ENCODE measurements around the gene CDADC1.

The CDADC1 gene

DNA sequence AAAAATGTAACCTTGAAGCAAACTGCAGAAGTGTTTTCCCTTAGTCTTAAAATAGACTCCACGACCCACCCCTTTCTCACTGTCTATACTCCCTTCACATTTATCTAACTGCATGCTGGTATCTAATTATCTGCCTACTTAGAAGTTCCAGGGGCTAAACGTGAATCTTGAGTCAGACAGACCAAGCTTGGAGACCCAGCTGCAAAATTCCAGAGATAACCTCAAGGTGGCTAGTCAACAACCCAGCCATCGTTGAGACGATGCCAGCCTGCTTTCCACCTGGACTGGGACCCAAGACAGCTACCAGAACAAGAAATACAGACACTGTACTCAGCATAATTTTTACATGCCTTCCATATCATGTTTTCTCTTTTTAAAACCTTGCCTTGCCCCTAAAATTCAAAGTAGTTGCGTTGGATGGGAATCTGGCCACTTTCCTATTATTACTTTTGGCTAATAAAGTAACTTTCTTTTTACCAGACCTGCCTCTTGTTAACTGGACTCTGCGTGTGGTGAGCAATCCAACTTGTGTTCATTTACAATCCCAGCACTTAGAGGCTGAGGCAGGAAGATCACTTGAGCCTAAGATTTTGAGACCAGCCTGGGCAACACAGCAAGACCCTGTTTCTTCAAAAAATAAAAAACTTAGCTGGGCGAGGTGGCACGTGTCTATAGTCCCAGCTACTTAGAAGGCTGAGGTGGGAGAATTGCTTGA is 82.3 kb downstream of the CDADC1 start:
- no peak for FAIRE-seq
- no peak for DNase-seq (ENCODE audit: insufficient read length, low spot score)
- no peak for TF ChIP-seq POLR2A (IDR thresholded peaks at IDR 0.05; ENCODE audit: low read depth, low read length)

- no peak for TF ChIP-seq POLR2A (IDR thresholded peaks at IDR 0.05; ENCODE audit: low read depth, low read length)
- FAIRE-seq, result no peak
- DNase-seq (ENCODE audit: insufficient read length, low spot score), result no peak
These were observed 82.8 kb downstream of the CDADC1 start for GRCh38 chr13:49330546-49330864.

DNA sequence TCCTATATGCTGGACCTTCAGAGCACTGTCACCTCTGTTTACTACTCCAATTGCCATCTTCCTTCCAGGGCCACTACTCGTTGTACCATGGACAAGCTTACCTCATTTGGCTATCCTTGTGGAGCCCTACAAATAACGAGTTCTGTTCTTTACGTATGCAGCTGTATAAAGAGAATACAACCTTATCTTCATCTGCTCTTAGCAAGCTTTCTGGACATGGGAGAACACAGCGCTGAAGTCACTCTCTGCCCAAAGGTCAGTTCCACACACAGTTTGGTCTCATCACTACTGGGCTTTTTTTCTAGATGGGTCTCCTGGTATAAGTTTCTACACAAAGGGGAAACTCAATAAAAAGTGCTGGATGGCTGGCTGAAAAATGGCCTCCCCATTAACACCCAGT is 88.9 kb downstream of the CDADC1 start:
- no peak for DNase-seq (ENCODE audit: insufficient read length, low spot score)
- TF ChIP-seq POLR2A (IDR thresholded peaks at IDR 0.05; ENCODE audit: low read depth, low read length), result no peak
- no peak for FAIRE-seq

- no peak for DNase-seq (ENCODE audit: insufficient read length, low spot score)
- no peak for TF ChIP-seq POLR2A (IDR thresholded peaks at IDR 0.05; ENCODE audit: low read depth, low read length)
- FAIRE-seq, result no peak
These were observed 92.4 kb downstream of the CDADC1 start for GRCh38 chr13:49340161-49340560.

DNA sequence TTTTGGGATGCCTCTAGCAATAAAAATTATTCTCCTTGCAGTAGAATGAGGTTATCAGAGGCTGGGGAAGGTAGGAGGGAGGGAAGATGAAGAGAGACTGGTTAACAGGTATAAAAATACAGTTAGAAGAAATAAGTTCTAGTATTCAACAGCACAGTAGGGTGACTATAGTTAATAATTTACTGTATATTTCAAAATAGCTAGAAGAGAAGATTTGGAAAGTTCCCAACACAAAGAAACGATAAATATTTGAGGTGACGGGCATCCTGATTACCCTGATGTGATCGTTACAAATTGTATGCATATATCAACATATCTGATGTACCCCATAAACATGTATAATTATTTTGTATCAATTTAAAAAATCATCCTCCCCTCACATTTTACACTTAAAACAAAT is 93.8 kb downstream of the CDADC1 start:
- no peak for TF ChIP-seq POLR2A (IDR thresholded peaks at IDR 0.05; ENCODE audit: low read depth, low read length)
- no peak for FAIRE-seq
- no peak for DNase-seq (ENCODE audit: insufficient read length, low spot score)

DNA sequence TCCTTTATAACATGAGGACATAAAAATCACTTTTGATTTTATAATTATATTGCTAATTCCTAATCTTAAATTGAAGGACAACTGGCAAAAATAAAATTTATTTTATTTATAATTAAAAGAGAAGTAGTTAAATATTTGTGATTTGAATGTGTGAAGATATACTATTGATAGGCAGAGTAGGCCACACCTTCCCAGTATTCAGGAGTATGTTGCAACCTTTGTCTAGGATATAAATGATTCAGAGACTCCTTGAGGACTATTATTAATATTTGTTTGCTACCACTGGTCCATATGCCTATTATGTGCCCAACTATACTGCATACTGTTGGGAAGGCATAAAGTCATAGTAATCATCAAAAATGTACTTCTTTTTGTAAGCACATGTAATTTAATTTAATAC is 94.2 kb downstream of the CDADC1 start:
- DNase-seq (ENCODE audit: insufficient read length, low spot score), result no peak

GRCh38 chr13:49342454-49342853 is 94.7 kb downstream of the CDADC1 start:
- FAIRE-seq, result no peak
- DNase-seq (ENCODE audit: insufficient read length, low spot score), result no peak
- no peak for TF ChIP-seq POLR2A (IDR thresholded peaks at IDR 0.05; ENCODE audit: low read depth, low read length)

More for the DNA sequence above, 94.2 kb downstream of the CDADC1 start:
- FAIRE-seq, result no peak
- TF ChIP-seq POLR2A (IDR thresholded peaks at IDR 0.05; ENCODE audit: low read depth, low read length), result no peak
